Activated T-cell treated with anti-CD3 and anti-CD28 coated beads, Interleukin-2, amount 50 U/mL, for 72 hours (primary cell): Measurements from ENCODE around the gene CCR5. TPM values are rescaled to one million over a fixed set of nuclear protein-coding genes. Genes with fewer than 3 reads are reported as not detected.
A peak's percentile ranks its signal among the peaks of the same experiment; 100 is the strongest.

ENCODE experiments used
- ATAC-seq, 2 donors: fragments of 150-1000 bp; cut with Tn5 transposase; replicated peaks in 1 of 2; 2 replicates each; pipeline ENCODE4 v1.10.0; 2021; ENCODE audit warnings: moderate library complexity in 2 of 2, mild to moderate bottlenecking in 1 of 2
- DNase-seq, 2 donors: peaks; one replicate each; pipeline ENCODE4 v3.0.0; 2021 to 2022; ENCODE audit warnings: mixed read lengths in 1 of 2
- H3K27ac Mint-ChIP-seq: one replicate; pipeline ENCODE4 v1.8.0; 2022; ENCODE audit warnings: mild to moderate bottlenecking, moderate library complexity, mixed read lengths
- H3K27me3 Mint-ChIP-seq: one replicate; pipeline ENCODE4 v1.8.0; 2022; ENCODE audit warnings: low read depth, mixed read lengths
- H3K36me3 Mint-ChIP-seq, 2 donors: one replicate each; pipeline ENCODE4 v1.8.0; 2022; ENCODE audit warnings: mixed read lengths in 2 of 2, mild to moderate bottlenecking in 1 of 2; ENCODE audit not compliant: insufficient read depth in 2 of 2
- H3K4me1 Mint-ChIP-seq: one replicate; pipeline ENCODE4 v1.8.0; 2022; ENCODE audit warnings: low read depth, mixed read lengths
- H3K4me3 Mint-ChIP-seq, 2 donors: one replicate each; pipeline ENCODE4 v1.8.0; 2022; ENCODE audit warnings: mild to moderate bottlenecking in 2 of 2, mixed read lengths in 2 of 2, moderate library complexity in 2 of 2
- H3K9me3 Mint-ChIP-seq, 2 donors: one replicate each; pipeline ENCODE4 v1.8.0; 2022; ENCODE audit warnings: mixed read lengths in 2 of 2
- total RNA-seq, 2 donors: library from RNA; stranded (reverse); gene quantifications; one replicate each; pipeline ENCODE4 v1.2.3, GENCODE V29; 2022

Gene CCR5
- total RNA-seq, 2 donors from 2014 or later: 0.29 to 1.4 TPM

- peak overlapping the region; percentile 76 for H3K27ac Mint-ChIP-seq
- peaks cover 4% of the 10 kb centered on the region in 2 donors for H3K9me3 Mint-ChIP-seq
- peak; percentile 24 to 45 for ATAC-seq
- H3K36me3 Mint-ChIP-seq: peaks cover 9% of the 10 kb centered on the region in 2 donors
- peak overlapping the region; percentile 15 to 73 for H3K4me3 Mint-ChIP-seq
- peaks cover 59% of the 10 kb centered on the region for H3K27me3 Mint-ChIP-seq
- H3K4me1 Mint-ChIP-seq: peaks cover 48% of the 10 kb centered on the region
- no peak for DNase-seq
These were observed 21.1 kb upstream of the CCR5 start for GRCh38 chr3:46349484-46350261.

GRCh38 chr3:46350262-46350565 lies 20.5 kb upstream of the CCR5 start:
- no peak for DNase-seq
- Mint-ChIP-seq H3K36me3 (peaks cover 9 to 12% of the 10 kb centered on the region in 2 donors), H3K4me3 (peak overlapping the region in 1 of 2 donors; percentile 73), H3K27me3 (peaks cover 64% of the 10 kb centered on the region), H3K27ac (no peak overlapping the region), H3K4me1 (peaks cover 48% of the 10 kb centered on the region), H3K9me3 (peaks cover 4% of the 10 kb centered on the region in 2 donors)
- ATAC-seq: peak in 1 of 2 donors; percentile 31

- H3K4me3 Mint-ChIP-seq: no peak overlapping the region
- H3K4me1 Mint-ChIP-seq: peaks cover 48% of the 10 kb centered on the region
- no peak for DNase-seq
- H3K27me3 Mint-ChIP-seq: peaks cover 78% of the 10 kb centered on the region
- peaks cover 9 to 12% of the 10 kb centered on the region in 2 donors for H3K36me3 Mint-ChIP-seq
- H3K27ac Mint-ChIP-seq: no peak overlapping the region
- H3K9me3 Mint-ChIP-seq: peaks cover 2 to 4% of the 10 kb centered on the region in 2 donors
- no peak for ATAC-seq
These were observed 19.1 kb upstream of the CCR5 start for GRCh38 chr3:46351646-46352045.

- peak overlapping the region in 1 of 2 donors; percentile 2 for H3K4me3 Mint-ChIP-seq
- no peak for ATAC-seq
- H3K27me3 Mint-ChIP-seq: peaks cover 83% of the 10 kb centered on the region
- H3K4me1 Mint-ChIP-seq: peaks cover 48% of the 10 kb centered on the region
- peaks cover 0 to 2% of the 10 kb centered on the region in 2 donors for H3K9me3 Mint-ChIP-seq
- no peak for DNase-seq
- H3K36me3 Mint-ChIP-seq: peaks cover 4 to 5% of the 10 kb centered on the region in 2 donors
- H3K27ac Mint-ChIP-seq: no peak overlapping the region
These were observed 17.7 kb upstream of the CCR5 start for GRCh38 chr3:46353090-46353489.

- peak within 1 kb of the TSS; percentile 19 to 40 for H3K4me3 Mint-ChIP-seq
- DNase-seq: no peak
- peaks cover 1 to 2% of the 10 kb centered on the region in 2 donors for H3K36me3 Mint-ChIP-seq
- peaks cover 83% of the 10 kb centered on the region for H3K27me3 Mint-ChIP-seq
- peaks cover 46% of the 10 kb centered on the region for H3K4me1 Mint-ChIP-seq
- peak; percentile 70 to 71 for ATAC-seq
- no peak within 1 kb of the TSS for H3K27ac Mint-ChIP-seq
- H3K9me3 Mint-ChIP-seq: peaks cover 0 to under 1% of the 10 kb centered on the region in 2 donors
These were observed 16.9 kb upstream of the CCR5 start, which contains the start of gene CCR2 for GRCh38 chr3:46353647-46354410. Gene CCR2 (plus strand): TSS chr3:46354111. CDS start chr3:46357528, 3,417 bp downstream.

GRCh38 chr3:46354478-46354877 lies 16.3 kb upstream of the CCR5 start:
- Mint-ChIP-seq H3K36me3 (peaks cover 0 to 2% of the 10 kb centered on the region in 2 donors), H3K9me3 (no peaks in the 10 kb centered on the region), H3K4me3 (peak overlapping the region in 1 of 2 donors; percentile 40), H3K27ac (no peak overlapping the region), H3K27me3 (peaks cover 87% of the 10 kb centered on the region), H3K4me1 (peaks cover 46% of the 10 kb centered on the region)
- DNase-seq (no peak), ATAC-seq (peak; percentile 19 to 52)

GRCh38 chr3:46354984-46355383 lies 15.8 kb upstream of the CCR5 start:
- H3K27ac Mint-ChIP-seq: no peak overlapping the region

GRCh38 chr3:46356276-46356675 lies 14.5 kb upstream of the CCR5 start:
- ATAC-seq: no peak

More at GRCh38 chr3:46354984-46355383, 15.8 kb upstream of the CCR5 start:
- Mint-ChIP-seq H3K9me3 (no peaks in the 10 kb centered on the region), H3K27me3 (peaks cover 88% of the 10 kb centered on the region), H3K4me3 (no peak overlapping the region), H3K36me3 (peaks cover 0 to 2% of the 10 kb centered on the region in 2 donors), H3K4me1 (peaks cover 46% of the 10 kb centered on the region)
- ATAC-seq (no peak), DNase-seq (no peak)

GRCh38 chr3:46356909-46357308 lies 13.8 kb upstream of the CCR5 start:
- Mint-ChIP-seq H3K27me3 (peaks cover 78% of the 10 kb centered on the region), H3K36me3 (peaks cover 0 to 2% of the 10 kb centered on the region in 2 donors), H3K9me3 (no peaks in the 10 kb centered on the region), H3K4me3 (no peak overlapping the region), H3K27ac (no peak overlapping the region), H3K4me1 (peaks cover 54% of the 10 kb centered on the region)
- no peak for DNase-seq
- no peak for ATAC-seq

More at GRCh38 chr3:46356276-46356675, 14.5 kb upstream of the CCR5 start:
- DNase-seq: no peak
- peaks cover 48% of the 10 kb centered on the region for H3K4me1 Mint-ChIP-seq
- no peaks in the 10 kb centered on the region for H3K9me3 Mint-ChIP-seq
- peaks cover 78% of the 10 kb centered on the region for H3K27me3 Mint-ChIP-seq
- peaks cover 0 to 2% of the 10 kb centered on the region in 2 donors for H3K36me3 Mint-ChIP-seq
- H3K4me3 Mint-ChIP-seq: no peak overlapping the region
- H3K27ac Mint-ChIP-seq: no peak overlapping the region

GRCh38 chr3:46358466-46358865 lies 12.3 kb upstream of the CCR5 start:
- Mint-ChIP-seq H3K9me3 (no peaks in the 10 kb centered on the region), H3K4me1 (peaks cover 41% of the 10 kb centered on the region), H3K36me3 (peaks cover 0 to 2% of the 10 kb centered on the region in 2 donors), H3K4me3 (peak overlapping the region in 1 of 2 donors; percentile 4), H3K27ac (no peak overlapping the region), H3K27me3 (peaks cover 70% of the 10 kb centered on the region)
- ATAC-seq (no peak), DNase-seq (no peak)

- ATAC-seq (peak; percentile 92), DNase-seq (peak; percentile 45)
- Mint-ChIP-seq H3K36me3 (peaks cover 0 to 2% of the 10 kb centered on the region in 2 donors), H3K27ac (no peak overlapping the region), H3K4me1 (peaks cover 30% of the 10 kb centered on the region), H3K9me3 (no peaks in the 10 kb centered on the region), H3K4me3 (peak overlapping the region in 1 of 2 donors; percentile 13), H3K27me3 (peaks cover 67% of the 10 kb centered on the region)
These were observed 10.8 kb upstream of the CCR5 start for GRCh38 chr3:46359733-46360493.

- Mint-ChIP-seq H3K27me3 (peaks cover 67% of the 10 kb centered on the region), H3K36me3 (no peaks in the 10 kb centered on the region), H3K9me3 (no peaks in the 10 kb centered on the region), H3K4me3 (peak overlapping the region in 1 of 2 donors; percentile 16), H3K4me1 (peaks cover 31% of the 10 kb centered on the region), H3K27ac (no peak overlapping the region)
- no peak for ATAC-seq
- DNase-seq: no peak
These were observed 9.8 kb upstream of the CCR5 start for GRCh38 chr3:46360907-46361306.
